HG03045 (cell line): Measurements from ENCODE around the gene ACSL3.
"Not testable (repeated sequence)": the region's sequence is repeated elsewhere in the genome, so short reads cannot be mapped to it uniquely, and the experiment has no call there.

Source experiments
- ATAC-seq: cut with Tn5 transposase; IDR thresholded peaks from one replicate; pipeline ENCODE4 v1.9.1; 2021; ENCODE audit warnings: mild to moderate bottlenecking, moderate library complexity; ENCODE audit not compliant: unreplicated experiment

ACSL3 gene

GRCh38 chr2:222851956-222852617 lies 8.7 kb upstream of the ACSL3 start:
- no peak for ATAC-seq

- ATAC-seq, result no peak
Observed at GRCh38 chr2:222854773-222855700, 5.8 kb upstream of the ACSL3 start.

GRCh38 chr2:222859786-222860612 lies 837 bp upstream of the ACSL3 start:
- no peak for ATAC-seq

- peak; percentile 44 for ATAC-seq
Observed at GRCh38 chr2:222861411-222862105, 722 bp downstream of the ACSL3 start.

GRCh38 chr2:222862106-222862908 lies 1.5 kb downstream of the ACSL3 start:
- ATAC-seq, result no peak

- no peak for ATAC-seq
Observed at GRCh38 chr2:222862909-222863544, 2.2 kb downstream of the ACSL3 start.

GRCh38 chr2:222864296-222864695 lies 3.5 kb downstream of the ACSL3 start:
- no peak for ATAC-seq

GRCh38 chr2:222865301-222865700 lies 4.5 kb downstream of the ACSL3 start:
- ATAC-seq, result no peak

GRCh38 chr2:222866358-222866960 lies 5.6 kb downstream of the ACSL3 start:
- no peak for ATAC-seq

- ATAC-seq, result not testable (repeated sequence)
Observed at GRCh38 chr2:222868560-222869251, 7.9 kb downstream of the ACSL3 start.

- no peak for ATAC-seq
Observed at GRCh38 chr2:222869252-222869560, 8.4 kb downstream of the ACSL3 start.

GRCh38 chr2:222871291-222871690 lies 10.5 kb downstream of the ACSL3 start:
- ATAC-seq, result no peak

GRCh38 chr2:222872551-222872950 lies 11.7 kb downstream of the ACSL3 start:
- ATAC-seq, result no peak

- ATAC-seq, result no peak
Observed at GRCh38 chr2:222875482-222875881, 14.6 kb downstream of the ACSL3 start.

GRCh38 chr2:222876947-222877346 lies 16.1 kb downstream of the ACSL3 start:
- ATAC-seq, result no peak

GRCh38 chr2:222877556-222878300 lies 16.9 kb downstream of the ACSL3 start:
- no peak for ATAC-seq

- ATAC-seq, result no peak
Observed at GRCh38 chr2:222878301-222878876, 17.6 kb downstream of the ACSL3 start.
